CD4-positive, alpha-beta T cell (primary cell): Measurements from ENCODE around the gene SFMBT1. TPM values are rescaled to one million over a fixed set of nuclear protein-coding genes. Genes with fewer than 3 reads are reported as not detected.

Experiments used
- ATAC-seq: fragments of 200-7000 bp; cut with Tn5 transposase; one replicate; pipeline ENCODE4 v1.10.0; 2022; ENCODE audit warnings: mild to moderate bottlenecking; ENCODE audit not compliant: poor library complexity
- CTCF ChIA-PET: fragments of 350-600 bp; sonication (Branson Sonifier 250); formaldehyde crosslinking; loops from one replicate; lab custom pipeline; 2021; ENCODE audit warnings: antibody characterized with exemption, inconsistent platforms; lab: Charles Lee
- POLR2A ChIA-PET: fragments of 350-600 bp; sonication (Branson Sonifier 250); formaldehyde crosslinking; loops from one replicate; lab custom pipeline; 2021; ENCODE audit warnings: antibody characterized with exemption, inconsistent platforms; lab: Charles Lee
- DNase-seq, 14 experiments: peaks; one replicate each; pipeline ENCODE4 v3.0.0-alpha.2; 2013 to 2020; ENCODE audit warnings: mixed read lengths in 2 of 14
- H3K27ac ChIP-seq, 2 donors: one replicate each; pipeline versions ENCODE4 v1.5.1 to v1.7.0; 2013; ENCODE audit warnings: low read length in 2 of 2, low read depth in 1 of 2, mild to moderate bottlenecking in 1 of 2
- H3K27me3 ChIP-seq, 2 experiments: 1 replicate in 1 of 2; 2 replicates in 1 of 2; pipeline versions ENCODE4 v1.6.1 to v1.7.0; 2013; ENCODE audit warnings: low read length in 2 of 2, control low read depth in 1 of 2, mild to moderate bottlenecking in 1 of 2, moderate library complexity in 1 of 2; ENCODE audit not compliant: insufficient read depth in 2 of 2, control insufficient read depth in 1 of 2
- H3K36me3 ChIP-seq: one replicate; pipeline ENCODE4 v1.6.1; 2013; ENCODE audit warnings: low read length, control low read depth; ENCODE audit not compliant: insufficient read depth
- H3K4me1 ChIP-seq: one replicate; pipeline ENCODE4 v1.6.1; 2013; ENCODE audit warnings: low read length, control low read depth; ENCODE audit not compliant: insufficient read depth
- H3K4me3 ChIP-seq: one replicate; pipeline ENCODE4 v1.5.1; 2013; ENCODE audit warnings: mild to moderate bottlenecking, low read length, moderate library complexity
- H3K9me3 ChIP-seq, 2 experiments: 1 replicate in 1 of 2; 2 replicates in 1 of 2; pipeline versions ENCODE4 v1.6.1 to v1.7.0; 2013; ENCODE audit warnings: low read length in 2 of 2, mild to moderate bottlenecking in 2 of 2, control low read depth in 1 of 2, moderate library complexity in 1 of 2; ENCODE audit not compliant: control insufficient read depth in 1 of 2, insufficient read depth in 1 of 2
- H3K27ac Mint-ChIP-seq: one replicate; pipeline ENCODE4 v1.8.0; 2020; ENCODE audit warnings: mixed read lengths
- H3K27me3 Mint-ChIP-seq: one replicate; pipeline ENCODE4 v1.8.0; 2021; ENCODE audit warnings: mixed read lengths
- H3K36me3 Mint-ChIP-seq: one replicate; pipeline ENCODE4 v1.8.0; 2021; ENCODE audit warnings: low read depth, mixed read lengths
- H3K4me1 Mint-ChIP-seq: one replicate; pipeline ENCODE4 v1.8.0; 2021; ENCODE audit warnings: low read depth, mixed read lengths
- H3K4me3 Mint-ChIP-seq: one replicate; pipeline ENCODE4 v1.8.0; 2020; ENCODE audit warnings: mild to moderate bottlenecking, mixed read lengths
- H3K9me3 Mint-ChIP-seq: one replicate; pipeline ENCODE4 v1.8.0; 2020; ENCODE audit warnings: mixed read lengths
- CTCF ChIP-seq: fragments of 200-600 bp; IDR thresholded peaks from one replicate; pipeline ENCODE4 v1.8.0; 2022; ENCODE audit warnings: antibody characterized with exemption, mild to moderate bottlenecking
- intact Hi-C, 2 experiments: fragments of 100-400 bp; cut with DNase I in 1 of 2; cut with micrococcal nuclease in 1 of 2; formaldehyde crosslinking; loops; one replicate each; pipeline versions ENCODE4 v1.15.1 to v1.9.0; 2023 to 2025; cut with DNase I, micrococcal nuclease
- total RNA-seq, 174 experiments: library from RNA in 2 of 174; stranded (reverse) in 2 of 174; gene quantifications; one replicate each; pipeline ENCODE4 v1.2.3 and lab custom pipeline; 2021 to 2026

Gene SFMBT1
- total RNA-seq, 2 experiments from 2014 or later, result 54.3 to 55.9 TPM

- Mint-ChIP-seq H3K27me3 (no peaks in the 10 kb centered on the region), H3K9me3 (no peaks in the 10 kb centered on the region), H3K36me3 (peaks cover 87% of the 10 kb centered on the region), H3K4me1 (no peaks in the 10 kb centered on the region), H3K27ac (no peak overlapping the region), H3K4me3 (no peak overlapping the region)
- peaks cover 72% of the 10 kb centered on the region for H3K36me3 ChIP-seq
- H3K27ac ChIP-seq, result no peak overlapping the region
- no peak for DNase-seq
- POLR2A ChIA-PET, result interaction anchor here (1.0 kb wide), 1 partner anchor 18 kb away, joined by 4 read pairs; the partner anchor contains the start of gene STIMATE
- H3K27me3 ChIP-seq, result no peaks in the 10 kb centered on the region
- TF ChIP-seq CTCF, result no peak
- no peak overlapping the region for H3K4me3 ChIP-seq
- intact Hi-C loops, result no loop called here
- no peaks in the 10 kb centered on the region for H3K4me1 ChIP-seq
- CTCF ChIA-PET, result no interaction called here
- H3K9me3 ChIP-seq, result no peaks in the 10 kb centered on the region
- no peak for ATAC-seq
Measured at GRCh38 chr3:52915294-52915693, 130.6 kb downstream of the SFMBT1 start.

DNA sequence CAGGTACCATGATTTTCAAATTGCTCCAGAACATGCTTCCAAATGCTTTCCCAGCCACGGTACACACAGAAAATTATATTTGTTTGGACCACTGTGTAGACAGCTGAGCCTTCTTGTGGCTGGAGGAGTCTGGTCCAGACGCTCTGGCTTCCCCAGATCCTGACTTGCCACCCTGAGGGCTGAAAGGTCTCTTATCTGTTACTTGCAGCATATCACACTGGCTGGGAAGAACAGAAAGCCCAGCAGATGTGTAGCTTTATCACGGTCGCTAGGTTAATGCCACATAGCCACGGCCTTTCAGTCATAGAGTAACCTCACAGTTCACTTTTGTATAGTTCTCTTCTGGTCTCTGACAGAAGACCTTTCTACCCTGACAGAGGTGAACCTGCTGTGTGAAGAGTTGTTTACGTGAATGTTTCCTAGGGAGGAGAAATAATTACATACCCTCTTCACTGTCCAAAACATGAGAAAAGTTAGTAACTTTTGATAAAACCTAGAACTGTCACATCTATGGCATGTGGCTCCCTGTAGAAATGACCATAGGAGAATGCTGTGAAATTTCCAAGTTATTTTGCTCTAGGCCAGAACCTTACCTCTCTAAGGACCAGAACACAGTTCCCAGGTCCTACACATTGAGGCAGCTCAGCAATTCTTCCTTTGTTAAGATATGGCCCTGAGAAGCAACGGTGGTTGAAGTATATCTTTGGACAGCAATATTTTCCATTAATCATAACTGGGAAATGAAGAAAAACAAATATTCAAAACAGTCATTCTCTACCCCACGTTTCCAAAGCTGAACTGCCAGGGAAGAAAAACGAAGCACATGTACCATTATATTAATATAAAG lies 132.8 kb downstream of the SFMBT1 start:
- no peaks in the 10 kb centered on the region for H3K9me3 Mint-ChIP-seq
- H3K4me3 Mint-ChIP-seq, result no peak overlapping the region
- ChIA-PET POLR2A (interaction anchor here (0.6 kb wide), 1 partner anchor 42 kb away, joined by 3 read pairs; no protein-coding TSS in a partner anchor), CTCF (interaction anchor here (1.4 to 1.6 kb wide), 2 partner anchors 10 to 22 kb away, joined by 3 to 4 read pairs; no protein-coding TSS in a partner anchor)
- DNase-seq (no peak), ATAC-seq (no peak)
- H3K36me3 Mint-ChIP-seq, result peaks cover 86% of the 10 kb centered on the region
- H3K4me1 Mint-ChIP-seq, result no peaks in the 10 kb centered on the region
- no peak overlapping the region for H3K27ac Mint-ChIP-seq
- H3K4me1 ChIP-seq, result no peaks in the 10 kb centered on the region
- peaks cover 69% of the 10 kb centered on the region for H3K36me3 ChIP-seq
- H3K27me3 Mint-ChIP-seq, result no peaks in the 10 kb centered on the region
- no peak overlapping the region for H3K4me3 ChIP-seq
- intact Hi-C loops, result no loop called here
- H3K27ac ChIP-seq, result no peak overlapping the region
- no peak for TF ChIP-seq CTCF
- H3K27me3 ChIP-seq, result no peaks in the 10 kb centered on the region
- no peaks in the 10 kb centered on the region for H3K9me3 ChIP-seq

DNA sequence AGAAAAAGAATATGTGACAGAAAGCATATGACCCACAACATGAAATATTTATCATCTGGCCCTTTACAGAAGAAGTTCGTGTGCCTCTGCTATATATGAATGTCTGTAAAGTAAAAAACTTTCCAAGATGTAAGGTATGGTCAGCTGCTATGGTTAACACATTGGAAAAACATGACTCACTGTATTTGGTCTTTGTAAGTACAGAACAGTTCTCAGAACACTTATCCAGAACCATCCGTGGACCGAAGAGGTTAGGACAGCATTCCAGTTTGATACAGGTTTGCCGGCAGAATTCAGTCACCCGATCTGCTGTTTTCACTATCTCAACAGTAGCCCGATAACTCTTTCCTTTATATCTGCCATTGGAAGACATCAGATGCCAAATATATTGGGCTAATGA lies 135.1 kb downstream of the SFMBT1 start:
- no peak for ATAC-seq
- POLR2A ChIA-PET, result no interaction called here
- Mint-ChIP-seq H3K27me3 (no peaks in the 10 kb centered on the region), H3K9me3 (no peaks in the 10 kb centered on the region), H3K27ac (no peak overlapping the region), H3K4me1 (no peaks in the 10 kb centered on the region), H3K36me3 (peaks cover 86% of the 10 kb centered on the region), H3K4me3 (no peak overlapping the region)
- Histone ChIP-seq H3K4me1 (no peaks in the 10 kb centered on the region), H3K27ac (no peak overlapping the region), H3K4me3 (no peak overlapping the region), H3K36me3 (peaks cover 70% of the 10 kb centered on the region), H3K9me3 (no peaks in the 10 kb centered on the region), H3K27me3 (no peaks in the 10 kb centered on the region)
- CTCF ChIA-PET, result no interaction called here
- intact Hi-C loops, result no loop called here
- no peak for DNase-seq
- TF ChIP-seq CTCF, result no peak
